Subcutaneous abdominal adipose tissue (tissue), 5 donors: ENCODE measurements around the gene RHO.
A peak's percentile ranks its signal among the peaks of the same experiment; 100 is the strongest.

Experiments used
- H3K27ac ChIP-seq: one replicate; pipeline ENCODE4 v1.7.0; 2013; ENCODE audit warnings: low read depth, mild to moderate bottlenecking, inconsistent platforms, low read length, moderate library complexity
- H3K27me3 ChIP-seq, 5 donors: one replicate each; pipeline ENCODE4 v1.7.0; 2013; ENCODE audit warnings: low read length in 5 of 5, inconsistent platforms in 1 of 5; ENCODE audit not compliant: control insufficient read depth in 5 of 5, insufficient read depth in 4 of 5
- H3K36me3 ChIP-seq, 5 donors: one replicate each; pipeline ENCODE4 v1.7.0; 2013; ENCODE audit warnings: low read length in 5 of 5; ENCODE audit not compliant: control insufficient read depth in 5 of 5, insufficient read depth in 5 of 5
- H3K4me1 ChIP-seq, 5 donors: one replicate each; pipeline ENCODE4 v1.7.0; 2013; ENCODE audit warnings: low read length in 5 of 5, mild to moderate bottlenecking in 3 of 5, moderate library complexity in 1 of 5; ENCODE audit not compliant: control insufficient read depth in 5 of 5, insufficient read depth in 5 of 5
- H3K4me3 ChIP-seq, 5 donors: one replicate each; pipeline ENCODE4 v1.7.0; 2013; ENCODE audit warnings: low read length in 5 of 5, low read depth in 1 of 5
- H3K9ac ChIP-seq, 5 donors: one replicate each; pipeline ENCODE4 v1.7.0; 2013; ENCODE audit warnings: low read length in 5 of 5, mild to moderate bottlenecking in 4 of 5, moderate library complexity in 3 of 5
- H3K9me3 ChIP-seq, 5 donors: one replicate each; pipeline ENCODE4 v1.7.0; 2013; ENCODE audit warnings: low read length in 5 of 5; ENCODE audit not compliant: control insufficient read depth in 5 of 5
- donor health status: healthy.
- donor health status: healthy.
- donor health status: healthy.
- donor health status: healthy.
- donor health status: healthy.

Gene RHO

DNA sequence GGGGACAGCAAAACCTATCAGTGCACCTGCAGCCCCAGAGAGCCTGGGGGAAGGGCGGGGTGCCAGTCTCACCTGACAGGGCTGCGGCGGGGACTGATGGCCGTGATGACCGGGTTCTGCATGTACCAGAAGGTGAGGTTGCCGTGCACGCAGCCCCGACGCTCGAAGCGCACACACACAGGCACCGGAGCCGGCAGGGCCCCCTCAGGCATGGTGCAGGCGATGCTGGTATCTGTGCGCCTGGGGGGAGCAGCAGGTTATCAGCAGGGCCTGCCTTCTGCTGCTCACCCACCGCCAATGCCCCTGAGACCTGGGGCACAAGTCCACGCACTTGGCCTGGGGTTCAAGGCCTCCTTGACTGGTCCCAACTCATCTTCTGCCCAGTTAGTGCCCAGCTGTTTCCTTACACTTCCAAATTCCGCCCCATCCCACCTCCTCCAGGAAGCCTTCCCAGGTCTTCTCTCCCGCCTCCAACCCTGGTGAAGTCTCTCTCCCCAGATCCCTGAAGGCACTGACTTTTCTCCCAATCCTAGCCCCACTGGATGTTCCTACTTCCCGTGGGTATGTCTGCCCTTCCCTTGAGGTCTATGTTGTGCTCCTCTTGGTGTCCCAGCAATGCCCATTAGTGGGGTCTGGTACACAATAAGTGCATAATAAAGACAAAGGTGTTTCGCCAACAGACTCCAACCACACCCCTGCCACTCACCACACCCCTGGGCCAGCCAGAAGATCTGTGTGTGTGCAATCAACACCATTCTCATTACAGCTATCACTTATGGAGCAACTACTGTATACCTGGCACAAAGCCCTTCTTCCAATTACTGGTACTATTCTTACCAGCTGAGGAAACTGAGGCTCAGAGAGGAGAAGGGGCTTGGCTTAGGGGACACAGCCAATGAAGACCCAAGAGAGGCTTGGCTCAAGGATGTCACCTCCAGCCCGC, 43.4 kb downstream of the RHO start:
- Histone ChIP-seq H3K4me1 (peaks cover 2 to 26% (median 20%) of the 10 kb centered on the region in 5 donors), H3K27ac (no peak overlapping the region), H3K27me3 (no peaks in the 10 kb centered on the region), H3K4me3 (no peak overlapping the region), H3K9ac (no peak overlapping the region), H3K9me3 (no peaks in the 10 kb centered on the region), H3K36me3 (peaks cover 6 to 97% (median 91%) of the 10 kb centered on the region in 5 donors)

- H3K9me3 ChIP-seq = no peaks in the 10 kb centered on the region
- H3K27me3 ChIP-seq = no peaks in the 10 kb centered on the region
- no peak overlapping the region for H3K4me3 ChIP-seq
- H3K27ac ChIP-seq = no peak overlapping the region
- peaks cover 2 to 26% (median 20%) of the 10 kb centered on the region in 5 donors for H3K4me1 ChIP-seq
- H3K9ac ChIP-seq = no peak overlapping the region
- H3K36me3 ChIP-seq = peaks cover 6 to 95% (median 88%) of the 10 kb centered on the region in 5 donors
Observed at GRCh38 chr3:129572603-129573002, 44.2 kb downstream of the RHO start.

DNA sequence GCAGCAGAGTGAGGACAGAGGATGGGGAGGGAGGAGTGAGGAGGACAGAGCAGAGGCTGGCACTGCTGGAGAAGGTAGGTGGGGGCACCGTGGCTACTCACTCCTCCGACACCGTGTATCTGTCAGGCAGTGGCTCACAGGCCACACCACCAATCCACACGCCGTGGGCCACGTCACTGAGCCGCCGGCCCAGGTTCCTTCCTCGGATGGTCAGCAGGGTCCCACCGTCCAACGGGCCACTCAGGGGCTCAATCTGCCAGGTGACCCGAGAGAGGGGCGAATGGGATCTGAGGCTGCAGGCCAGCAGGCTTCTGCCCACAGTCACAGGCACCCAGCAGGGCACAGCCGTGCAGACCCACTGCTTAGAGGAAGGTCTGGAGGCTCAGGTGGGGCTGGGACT, 45.1 kb downstream of the RHO start:
- no peak overlapping the region for H3K27ac ChIP-seq
- H3K9ac ChIP-seq = no peak overlapping the region
- no peaks in the 10 kb centered on the region for H3K27me3 ChIP-seq
- no peak overlapping the region for H3K4me3 ChIP-seq
- H3K36me3 ChIP-seq = peaks cover 6 to 97% (median 95%) of the 10 kb centered on the region in 5 donors
- H3K9me3 ChIP-seq = no peaks in the 10 kb centered on the region
- H3K4me1 ChIP-seq = peaks cover 4 to 31% (median 27%) of the 10 kb centered on the region in 5 donors

DNA sequence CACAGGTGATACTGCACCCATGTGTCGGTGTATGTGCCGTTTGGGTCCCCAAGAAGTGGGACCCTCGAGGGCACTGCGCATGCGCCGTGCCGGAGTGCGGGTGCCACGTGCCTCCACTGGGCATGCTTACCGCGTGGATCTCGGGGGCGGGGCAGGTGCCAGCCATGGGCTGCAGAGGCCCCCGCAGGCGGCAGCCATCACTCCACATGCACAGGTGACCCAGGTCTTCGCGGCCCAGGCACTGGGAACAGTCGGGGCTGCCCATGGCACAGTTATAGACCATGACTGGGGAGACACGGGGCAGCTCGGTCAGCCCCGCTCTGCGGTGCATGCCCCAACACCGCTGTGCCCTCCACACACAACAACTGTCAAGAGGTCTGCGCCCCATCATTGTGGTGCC, 45.8 kb downstream of the RHO start:
- Histone ChIP-seq H3K9ac (no peak overlapping the region), H3K9me3 (no peaks in the 10 kb centered on the region), H3K4me1 (peaks cover 4 to 38% (median 35%) of the 10 kb centered on the region in 5 donors), H3K36me3 (peaks cover 1 to 97% (median 93%) of the 10 kb centered on the region in 5 donors), H3K27me3 (no peaks in the 10 kb centered on the region), H3K4me3 (no peak overlapping the region), H3K27ac (no peak overlapping the region)

- no peak overlapping the region for H3K27ac ChIP-seq
Observed at GRCh38 chr3:129575233-129575996, 47.0 kb downstream of the RHO start.

GRCh38 chr3:129575997-129576384, 47.6 kb downstream of the RHO start:
- Histone ChIP-seq H3K36me3 (peaks cover 0 to 97% (median 93%) of the 10 kb centered on the region in 5 donors), H3K27ac (no peak overlapping the region), H3K9ac (no peak overlapping the region), H3K4me1 (peaks cover 12 to 56% (median 51%) of the 10 kb centered on the region in 5 donors), H3K9me3 (no peaks in the 10 kb centered on the region), H3K27me3 (no peaks in the 10 kb centered on the region), H3K4me3 (no peak overlapping the region)

More at GRCh38 chr3:129575233-129575996, 47.0 kb downstream of the RHO start:
- Histone ChIP-seq H3K36me3 (peaks cover 0 to 97% (median 93%) of the 10 kb centered on the region in 5 donors), H3K4me1 (peaks cover 10 to 50% (median 47%) of the 10 kb centered on the region in 5 donors), H3K9me3 (no peaks in the 10 kb centered on the region), H3K27me3 (no peaks in the 10 kb centered on the region), H3K9ac (no peak overlapping the region), H3K4me3 (no peak overlapping the region)

DNA sequence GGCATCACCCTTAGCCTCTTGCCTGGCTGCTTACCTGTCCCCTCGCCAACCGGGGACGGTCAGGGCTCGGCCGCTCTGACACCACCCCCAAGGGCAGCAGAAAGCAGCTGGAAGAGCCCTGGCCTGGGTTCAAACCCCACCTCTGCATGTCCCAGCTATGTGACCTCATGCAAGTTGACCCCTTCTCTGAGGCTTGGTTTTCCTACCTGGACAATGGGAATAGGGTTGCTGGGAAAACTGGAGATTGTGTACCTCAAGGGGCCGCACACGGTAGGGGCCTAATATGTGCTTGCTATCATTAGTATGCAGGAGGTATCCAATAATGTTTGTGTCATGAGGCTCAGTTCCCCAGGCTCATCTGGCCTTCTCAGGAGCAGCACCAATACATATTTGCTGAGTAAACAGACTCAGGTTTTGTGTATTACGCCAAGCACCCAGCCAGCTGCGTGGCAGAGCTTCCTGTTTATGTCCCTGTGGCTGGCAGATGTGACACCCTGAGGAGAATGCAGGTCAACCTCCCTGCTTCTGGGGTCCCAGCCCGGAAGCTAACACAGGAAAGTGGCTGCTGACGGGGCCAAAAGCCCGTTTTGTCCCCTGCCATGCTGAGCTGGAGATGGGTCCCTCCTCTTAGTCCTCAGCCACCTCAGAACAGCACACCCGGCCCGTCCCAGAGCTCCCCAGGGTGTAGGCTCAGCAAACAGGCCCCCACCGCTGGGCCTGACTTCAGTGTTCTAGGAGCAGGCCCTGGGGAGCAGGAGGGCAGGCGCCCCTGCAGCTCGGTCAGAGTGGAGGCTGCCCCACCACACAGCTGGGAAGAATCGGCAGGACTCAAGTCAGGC, 48.3 kb downstream of the RHO start:
- Histone ChIP-seq H3K27ac (no peak overlapping the region), H3K9ac (peak overlapping the region in 1 of 5 donors; percentile 26), H3K9me3 (no peaks in the 10 kb centered on the region), H3K36me3 (peaks cover 0 to 97% (median 93%) of the 10 kb centered on the region in 5 donors), H3K4me1 (peaks cover 12 to 59% (median 56%) of the 10 kb centered on the region in 5 donors), H3K4me3 (peak overlapping the region in 1 of 5 donors; percentile 9), H3K27me3 (no peaks in the 10 kb centered on the region)

GRCh38 chr3:129577366-129577765, 48.9 kb downstream of the RHO start:
- no peaks in the 10 kb centered on the region for H3K27me3 ChIP-seq
- H3K27ac ChIP-seq = no peak overlapping the region
- no peaks in the 10 kb centered on the region for H3K9me3 ChIP-seq

GRCh38 chr3:129577925-129578786, 49.7 kb downstream of the RHO start:
- peak overlapping the region; percentile 23 for H3K27ac ChIP-seq
- H3K4me1 ChIP-seq = peaks cover 12 to 64% (median 59%) of the 10 kb centered on the region in 5 donors
- H3K4me3 ChIP-seq = no peak overlapping the region
- H3K9me3 ChIP-seq = no peaks in the 10 kb centered on the region
- peak overlapping the region in 1 of 5 donors; percentile 10 for H3K9ac ChIP-seq
- H3K27me3 ChIP-seq = no peaks in the 10 kb centered on the region
- H3K36me3 ChIP-seq = peaks cover 0 to 97% (median 93%) of the 10 kb centered on the region in 5 donors

More at GRCh38 chr3:129577366-129577765, 48.9 kb downstream of the RHO start:
- Histone ChIP-seq H3K36me3 (peaks cover 0 to 97% (median 93%) of the 10 kb centered on the region in 5 donors), H3K4me1 (peaks cover 12 to 59% (median 56%) of the 10 kb centered on the region in 5 donors), H3K9ac (no peak overlapping the region), H3K4me3 (peak overlapping the region in 1 of 5 donors; percentile 9)
